ENCODE measurements around the gene IPMK. TPM values are rescaled to one million over a fixed set of nuclear protein-coding genes. Genes with fewer than 3 reads are reported as not detected.
A peak's percentile ranks its signal among the peaks of the same experiment; 100 is the strongest.

The IPMK gene
- total RNA-seq, 1 experiment from 2014 or later = 10.9 TPM

- TF ChIP-seq, protein P1, sequence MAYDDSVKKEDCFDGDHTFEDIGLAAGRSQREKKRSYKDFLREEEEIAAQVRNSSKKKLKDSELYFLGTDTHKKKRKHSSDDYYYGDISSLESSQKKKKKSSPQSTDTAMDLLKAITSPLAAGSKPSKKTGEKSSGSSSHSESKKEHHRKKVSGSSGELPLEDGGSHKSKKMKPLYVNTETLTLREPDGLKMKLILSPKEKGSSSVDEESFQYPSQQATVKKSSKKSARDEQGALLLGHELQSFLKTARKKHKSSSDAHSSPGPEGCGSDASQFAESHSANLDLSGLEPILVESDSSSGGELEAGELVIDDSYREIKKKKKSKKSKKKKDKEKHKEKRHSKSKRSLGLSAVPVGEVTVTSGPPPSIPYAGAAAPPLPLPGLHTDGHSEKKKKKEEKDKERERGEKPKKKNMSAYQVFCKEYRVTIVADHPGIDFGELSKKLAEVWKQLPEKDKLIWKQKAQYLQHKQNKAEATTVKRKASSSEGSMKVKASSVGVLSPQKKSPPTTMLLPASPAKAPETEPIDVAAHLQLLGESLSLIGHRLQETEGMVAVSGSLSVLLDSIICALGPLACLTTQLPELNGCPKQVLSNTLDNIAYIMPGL (CRISPR knock-in tag; IDR thresholded peaks at IDR 0.05) = no peak
- no peak for TF ChIP-seq MLX (CRISPR knock-in tag; IDR thresholded peaks at IDR 0.05)
- ChIA-PET CTCF (interaction anchor here (1.0 kb wide), 1 partner anchor 83 kb away, joined by 3 read pairs; the partner anchor contains the start of gene TFAM), POLR2A (no interaction called here)
- DNase-seq (ENCODE audit: low spot score) (no peak), ATAC-seq (no peak)
- Mint-ChIP-seq H3K27me3 (ENCODE audit: low read depth) (no peaks in the 10 kb centered on the region), H3K4me1 (peaks cover 11% of the 10 kb centered on the region), H3K27ac (no peak overlapping the region), H3K9me3 (no peaks in the 10 kb centered on the region), H3K4me3 (no peak overlapping the region), H3K36me3 (no peaks in the 10 kb centered on the region)
Observed at GRCh38 chr10:58302254-58302653, 34.6 kb upstream of the IPMK start.

- Mint-ChIP-seq H3K4me1 (peaks cover 11% of the 10 kb centered on the region), H3K27me3 (ENCODE audit: low read depth) (no peaks in the 10 kb centered on the region), H3K36me3 (no peaks in the 10 kb centered on the region), H3K9me3 (no peaks in the 10 kb centered on the region), H3K27ac (no peak overlapping the region), H3K4me3 (no peak overlapping the region)
- TF ChIP-seq PRDM15 (CRISPR knock-in tag; IDR thresholded peaks at IDR 0.05) (no peak), MAX (CRISPR knock-in tag; IDR thresholded peaks at IDR 0.05) (no peak)
- DNase-seq (ENCODE audit: low spot score) = no peak
- no peak for ATAC-seq
- CTCF ChIA-PET = interaction anchor here (0.6 to 2.6 kb wide), 11 partner anchors 10 to 230 kb away, joined by 3 to 24 read pairs (median 3); partner anchors contain the start of gene TFAM
- POLR2A ChIA-PET = no interaction called here
Observed at GRCh38 chr10:58300676-58301075, 33.0 kb upstream of the IPMK start.

DNA sequence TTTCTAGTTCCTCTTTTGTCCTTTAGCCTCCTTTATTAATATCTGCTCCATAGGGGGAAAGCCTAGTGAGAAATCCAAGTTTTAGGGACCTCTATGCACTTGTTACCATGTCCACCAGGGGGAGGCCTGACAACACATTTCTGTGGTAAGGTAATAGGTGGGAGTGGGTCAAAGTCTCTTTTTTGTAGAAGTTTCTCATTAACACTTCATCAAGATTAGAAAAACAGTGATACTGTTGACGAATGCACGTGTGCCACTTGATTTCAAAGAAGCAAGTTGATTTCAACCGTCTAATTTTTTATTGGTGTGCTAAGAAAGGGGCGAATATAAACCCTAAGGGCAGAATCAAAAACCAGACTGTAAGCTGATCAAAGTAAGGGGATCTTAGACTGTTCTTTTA lies 31.9 kb upstream of the IPMK start:
- no peaks in the 10 kb centered on the region for H3K27me3 Mint-ChIP-seq (ENCODE audit: low read depth)
- no peaks in the 10 kb centered on the region for H3K36me3 Mint-ChIP-seq
- DNase-seq (ENCODE audit: low spot score) (peak; percentile 72), ATAC-seq (peak; percentile 96)
- no peak overlapping the region for H3K27ac Mint-ChIP-seq
- TF ChIP-seq, protein P2, sequence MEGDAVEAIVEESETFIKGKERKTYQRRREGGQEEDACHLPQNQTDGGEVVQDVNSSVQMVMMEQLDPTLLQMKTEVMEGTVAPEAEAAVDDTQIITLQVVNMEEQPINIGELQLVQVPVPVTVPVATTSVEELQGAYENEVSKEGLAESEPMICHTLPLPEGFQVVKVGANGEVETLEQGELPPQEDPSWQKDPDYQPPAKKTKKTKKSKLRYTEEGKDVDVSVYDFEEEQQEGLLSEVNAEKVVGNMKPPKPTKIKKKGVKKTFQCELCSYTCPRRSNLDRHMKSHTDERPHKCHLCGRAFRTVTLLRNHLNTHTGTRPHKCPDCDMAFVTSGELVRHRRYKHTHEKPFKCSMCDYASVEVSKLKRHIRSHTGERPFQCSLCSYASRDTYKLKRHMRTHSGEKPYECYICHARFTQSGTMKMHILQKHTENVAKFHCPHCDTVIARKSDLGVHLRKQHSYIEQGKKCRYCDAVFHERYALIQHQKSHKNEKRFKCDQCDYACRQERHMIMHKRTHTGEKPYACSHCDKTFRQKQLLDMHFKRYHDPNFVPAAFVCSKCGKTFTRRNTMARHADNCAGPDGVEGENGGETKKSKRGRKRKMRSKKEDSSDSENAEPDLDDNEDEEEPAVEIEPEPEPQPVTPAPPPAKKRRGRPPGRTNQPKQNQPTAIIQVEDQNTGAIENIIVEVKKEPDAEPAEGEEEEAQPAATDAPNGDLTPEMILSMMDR (IDR thresholded peaks at IDR 0.05) = peak; percentile 66
- TF ChIP-seq, protein P3, sequence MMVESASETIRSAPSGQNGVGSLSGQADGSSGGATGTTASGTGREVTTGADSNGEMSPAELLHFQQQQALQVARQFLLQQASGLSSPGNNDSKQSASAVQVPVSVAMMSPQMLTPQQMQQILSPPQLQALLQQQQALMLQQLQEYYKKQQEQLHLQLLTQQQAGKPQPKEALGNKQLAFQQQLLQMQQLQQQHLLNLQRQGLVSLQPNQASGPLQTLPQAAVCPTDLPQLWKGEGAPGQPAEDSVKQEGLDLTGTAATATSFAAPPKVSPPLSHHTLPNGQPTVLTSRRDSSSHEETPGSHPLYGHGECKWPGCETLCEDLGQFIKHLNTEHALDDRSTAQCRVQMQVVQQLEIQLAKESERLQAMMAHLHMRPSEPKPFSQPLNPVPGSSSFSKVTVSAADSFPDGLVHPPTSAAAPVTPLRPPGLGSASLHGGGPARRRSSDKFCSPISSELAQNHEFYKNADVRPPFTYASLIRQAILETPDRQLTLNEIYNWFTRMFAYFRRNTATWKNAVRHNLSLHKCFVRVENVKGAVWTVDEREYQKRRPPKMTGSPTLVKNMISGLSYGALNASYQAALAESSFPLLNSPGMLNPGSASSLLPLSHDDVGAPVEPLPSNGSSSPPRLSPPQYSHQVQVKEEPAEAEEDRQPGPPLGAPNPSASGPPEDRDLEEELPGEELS (CRISPR knock-in tag; IDR thresholded peaks at IDR 0.05) = no peak
- TF ChIP-seq GTF2I (CRISPR knock-in tag; conservative IDR thresholded peaks at IDR 0.05) (no peak), ZNF425 (CRISPR knock-in tag; conservative IDR thresholded peaks at IDR 0.05) (no peak)
- TF ChIP-seq, protein P4, sequence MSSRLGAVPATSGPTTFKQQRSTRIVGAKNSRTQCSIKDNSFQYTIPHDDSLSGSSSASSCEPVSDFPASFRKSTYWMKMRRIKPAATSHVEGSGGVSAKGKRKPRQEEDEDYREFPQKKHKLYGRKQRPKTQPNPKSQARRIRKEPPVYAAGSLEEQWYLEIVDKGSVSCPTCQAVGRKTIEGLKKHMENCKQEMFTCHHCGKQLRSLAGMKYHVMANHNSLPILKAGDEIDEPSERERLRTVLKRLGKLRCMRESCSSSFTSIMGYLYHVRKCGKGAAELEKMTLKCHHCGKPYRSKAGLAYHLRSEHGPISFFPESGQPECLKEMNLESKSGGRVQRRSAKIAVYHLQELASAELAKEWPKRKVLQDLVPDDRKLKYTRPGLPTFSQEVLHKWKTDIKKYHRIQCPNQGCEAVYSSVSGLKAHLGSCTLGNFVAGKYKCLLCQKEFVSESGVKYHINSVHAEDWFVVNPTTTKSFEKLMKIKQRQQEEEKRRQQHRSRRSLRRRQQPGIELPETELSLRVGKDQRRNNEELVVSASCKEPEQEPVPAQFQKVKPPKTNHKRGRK (CRISPR knock-in tag; IDR thresholded peaks at IDR 0.05; ENCODE audit: borderline replicate concordance) = no peak
- H3K4me3 Mint-ChIP-seq = no peak overlapping the region; the same call in 1 of the 2 replicates
- CTCF ChIA-PET = interaction anchor here (0.6 to 2.6 kb wide), 12 partner anchors 9 to 231 kb away, joined by 3 to 24 read pairs (median 3); partner anchors contain the start of gene TFAM
- H3K4me1 Mint-ChIP-seq = peaks cover 18% of the 10 kb centered on the region
- POLR2A ChIA-PET = no interaction called here
- H3K9me3 Mint-ChIP-seq = no peaks in the 10 kb centered on the region

All from WTC11 (cell line).